Measurements from ENCODE around the gene GCGR.

GRCh38 chr17:81852237-81852636 lies 48.3 kb downstream of the GCGR start:
- no peak for TF ChIP-seq CTCF (IDR thresholded peaks at IDR 0.05)
- TF ChIP-seq YY1 (IDR thresholded peaks at IDR 0.05; ENCODE audit: low read depth) = no peak
- no peak for TF ChIP-seq FOXM1 (IDR thresholded peaks at IDR 0.05; ENCODE audit: low read depth)
- TF ChIP-seq FOSL2 (IDR thresholded peaks at IDR 0.05; ENCODE audit: borderline replicate concordance, low read depth) = no peak
- TF ChIP-seq EZH2phosphoT487 (IDR thresholded peaks at IDR 0.05; ENCODE audit: borderline replicate concordance, low read depth) = no peak

Measured in SK-N-SH (cell line).